A375 (cell line): ENCODE measurements around the gene RPUSD4. TPM values are rescaled to one million over a fixed set of nuclear protein-coding genes. Genes with fewer than 3 reads are reported as not detected.

ENCODE experiments used
- small RNA-seq: library from RNA; depleted of rRNA; stranded (forward); fragments of <200 nt; gene quantifications from one replicate; pipeline ENCODE3, GENCODE V24; 2014
- total RNA-seq: library from RNA; depleted of rRNA; stranded (reverse); fragments of >200 nt; shearing (Covaris generic); gene quantifications from 2 replicates; pipeline ENCODE4 v1.2.3, GENCODE V29; 2014; rRNA removed

Gene RPUSD4, protein sequence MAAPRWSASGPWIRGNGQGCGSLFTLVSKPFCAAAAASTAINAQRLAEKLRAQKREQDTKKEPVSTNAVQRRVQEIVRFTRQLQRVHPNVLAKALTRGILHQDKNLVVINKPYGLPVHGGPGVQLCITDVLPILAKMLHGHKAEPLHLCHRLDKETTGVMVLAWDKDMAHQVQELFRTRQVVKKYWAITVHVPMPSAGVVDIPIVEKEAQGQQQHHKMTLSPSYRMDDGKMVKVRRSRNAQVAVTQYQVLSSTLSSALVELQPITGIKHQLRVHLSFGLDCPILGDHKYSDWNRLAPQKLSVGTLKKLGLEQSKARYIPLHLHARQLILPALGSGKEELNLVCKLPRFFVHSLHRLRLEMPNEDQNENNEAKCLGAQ
- total RNA-seq = 29.7 and 45.2 TPM in 2 replicates

DNA sequence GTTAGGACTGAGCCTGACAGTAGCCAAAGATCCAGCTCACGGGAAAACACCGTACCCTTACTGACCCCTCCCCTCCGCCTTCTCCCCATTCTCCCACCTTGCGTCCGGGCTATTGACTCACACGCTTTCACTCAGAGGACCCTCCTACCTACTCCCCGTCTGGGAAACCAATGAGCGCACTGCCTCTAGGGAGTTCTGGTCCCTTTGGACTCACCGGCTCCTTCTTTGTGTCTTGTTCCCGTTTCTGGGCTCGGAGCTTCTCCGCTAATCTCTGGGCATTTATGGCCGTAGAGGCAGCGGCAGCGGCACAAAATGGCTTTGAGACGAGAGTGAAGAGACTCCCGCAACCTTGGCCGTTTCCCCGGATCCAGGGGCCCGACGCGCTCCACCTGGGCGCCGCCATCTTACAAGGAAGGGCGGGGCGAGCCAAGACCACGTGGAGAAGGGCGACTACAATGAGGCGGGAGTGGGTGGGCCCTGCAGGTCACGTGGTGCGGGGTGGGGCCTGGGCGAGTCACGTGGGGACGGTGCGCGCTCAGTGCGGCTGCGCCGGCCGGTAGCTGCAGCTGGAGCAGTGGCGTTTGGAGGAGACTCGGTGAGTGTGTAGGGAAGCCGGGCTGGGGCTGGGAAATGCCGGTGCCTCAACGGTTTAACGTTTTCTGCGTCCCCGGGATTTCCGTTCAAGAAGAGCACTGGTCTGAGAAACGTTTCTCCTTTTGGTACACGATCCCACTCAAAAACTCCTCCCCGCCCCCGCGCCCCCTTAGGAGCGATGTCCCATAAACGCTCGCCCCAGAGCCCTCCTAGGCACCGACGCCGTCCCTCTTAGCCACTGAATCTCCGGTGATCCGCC is at the start of gene RPUSD4, which contains the start of gene FAM118B:
Gene RPUSD4 (minus strand): TSS at position 415 of the 853 bp plus-strand sequence. CDS start 12 bp downstream, at position 403.
Gene FAM118B (plus strand): TSS at position 547 of the 853 bp plus-strand sequence. CDS start 23,220 bp downstream, outside the sequence.

Small RNA genes within 50 kb of the gene (small RNA-seq; reads per million reads assigned to genes)
- gene AP001893.2 = not detected
- not detected for gene RN7SL351P
- gene RNU4-86P = not detected

Other genes with a start within 250 kb of the RPUSD4 start
- gene CDON, start 148.8 kb downstream of the RPUSD4 start, total RNA-seq = 14.0 and 14.8 TPM in 2 replicates
- 10.2 and 10.3 TPM in 2 replicates for gene FAM118B, start 132 bp upstream of the RPUSD4 start, total RNA-seq
- gene SRPRA, start 57.2 kb upstream of the RPUSD4 start, total RNA-seq = 139 and 155 TPM in 2 replicates
- 23.5 and 27.7 TPM in 2 replicates for gene FOXRED1, start 57.5 kb upstream of the RPUSD4 start, total RNA-seq
- 6.8 and 7.7 TPM in 2 replicates for gene TIRAP, start 71.4 kb upstream of the RPUSD4 start, total RNA-seq
- gene DCPS, start 92.4 kb upstream of the RPUSD4 start, total RNA-seq = 88.9 and 93.1 TPM in 2 replicates
- gene ST3GAL4, start 144.0 kb upstream of the RPUSD4 start, total RNA-seq = 307 and 354 TPM in 2 replicates